Measurements from ENCODE around the gene HEY2. TPM values are rescaled to one million over a fixed set of nuclear protein-coding genes. Genes with fewer than 3 reads are reported as not detected.

The HEY2 gene
- total RNA-seq, 1 donor from 2014 or later = not detected

DNA sequence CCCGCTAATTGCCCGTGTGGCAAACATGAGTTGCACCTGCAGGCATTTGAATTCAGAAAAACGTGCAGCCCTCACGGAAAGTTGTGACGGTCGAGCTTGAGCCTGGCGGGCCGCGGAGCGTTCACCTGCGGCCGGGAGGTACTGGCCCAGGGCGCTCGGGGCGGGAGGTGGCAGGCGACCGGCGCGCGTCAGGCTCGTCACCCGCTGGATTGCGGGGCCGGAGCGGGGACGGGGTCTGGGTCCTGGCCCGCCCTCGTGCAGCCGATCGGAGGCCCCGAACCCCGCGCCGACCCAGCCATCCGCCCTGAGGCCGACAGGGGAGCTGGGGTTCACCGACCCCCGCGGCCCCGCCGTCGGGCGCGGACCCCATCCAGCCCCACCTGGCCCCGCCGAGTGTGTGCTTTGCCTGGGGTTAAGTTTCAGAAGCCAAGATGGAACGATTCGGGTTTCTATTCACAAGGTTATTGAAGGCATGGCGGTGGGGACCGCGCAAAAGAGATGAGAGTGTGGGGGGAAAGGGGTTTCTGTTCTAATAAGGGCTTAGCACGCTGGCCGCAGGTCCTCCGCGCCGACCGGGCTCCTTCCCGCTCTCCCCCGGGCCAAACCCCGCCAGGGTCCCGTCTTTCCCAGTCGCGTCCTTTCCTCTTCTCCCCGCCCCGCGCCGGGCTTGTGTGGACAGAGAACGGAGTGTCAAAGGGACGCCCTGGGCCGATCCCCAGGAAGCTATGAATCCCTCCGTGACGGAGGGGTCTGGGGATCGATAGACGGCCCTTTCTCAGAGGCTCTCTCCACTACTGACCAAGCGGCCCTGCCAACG, 1.6 kb upstream of the HEY2 start:
- Mint-ChIP-seq H3K9me3 (no peaks in the 10 kb centered on the region), H3K36me3 (ENCODE audit: low read depth) (no peaks in the 10 kb centered on the region), H3K4me1 (ENCODE audit: low read depth) (peaks cover 45% of the 10 kb centered on the region), H3K27me3 (ENCODE audit: insufficient read depth) (peaks cover 71% of the 10 kb centered on the region), H3K27ac (no peak overlapping the region), H3K4me3 (peak overlapping the region; percentile 83)
- intact Hi-C loops (cut with micrococcal nuclease) = loop anchor here (2.0 to 5.0 kb wide), 5 partner anchors 21 to 1370 kb away; partner anchors contain the start of genes CENPW, RSPO3 and TPD52L1
- peak; percentile 5 for DNase-seq (ENCODE audit: low spot score)

DNA sequence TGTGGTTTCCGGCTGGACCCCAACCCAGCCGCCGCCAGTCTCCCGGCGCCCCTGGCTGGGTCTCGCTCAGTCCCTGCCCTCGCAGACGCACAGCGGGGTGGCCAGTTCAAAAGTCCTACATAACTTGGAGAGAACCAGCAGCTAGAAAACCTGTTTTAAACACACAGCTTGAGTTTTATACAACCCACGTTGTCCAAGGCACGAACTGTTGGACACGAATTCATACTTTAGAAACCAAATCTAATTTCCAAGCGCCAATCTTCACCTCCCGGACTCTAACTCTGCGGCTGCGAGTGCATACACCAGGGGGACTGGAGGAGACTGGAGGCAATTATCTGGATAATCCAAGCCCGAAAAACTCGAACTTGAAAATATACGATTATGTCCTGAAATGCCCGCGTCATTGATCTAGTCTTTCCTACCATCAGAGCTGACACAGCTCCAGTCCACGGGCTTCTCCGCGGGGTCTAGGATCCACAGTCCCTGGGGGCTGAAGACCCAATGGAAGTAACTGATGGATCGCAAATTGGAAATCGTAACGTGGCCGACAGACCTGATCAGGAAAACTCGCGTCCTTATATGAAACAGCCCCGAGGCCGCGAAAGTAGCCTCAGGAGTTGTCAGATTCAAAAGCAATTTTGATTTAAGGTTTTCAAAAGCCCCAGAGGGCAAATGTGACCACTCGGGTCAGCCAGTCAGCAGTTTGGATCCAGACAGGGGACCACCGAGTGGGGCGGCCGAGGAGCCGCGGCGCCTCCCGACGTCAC, 843 bp upstream of the HEY2 start:
- Mint-ChIP-seq H3K4me3 (peak overlapping the region; percentile 83), H3K9me3 (no peaks in the 10 kb centered on the region), H3K36me3 (ENCODE audit: low read depth) (no peaks in the 10 kb centered on the region), H3K27me3 (ENCODE audit: insufficient read depth) (peaks cover 68% of the 10 kb centered on the region), H3K27ac (no peak overlapping the region), H3K4me1 (ENCODE audit: low read depth) (peaks cover 45% of the 10 kb centered on the region)
- intact Hi-C loops (cut with micrococcal nuclease) = loop anchor here (1.0 to 5.0 kb wide), 6 partner anchors 32 to 1369 kb away; partner anchors contain the start of genes CENPW, HINT3, RSPO3 and TPD52L1
- DNase-seq (ENCODE audit: low spot score) = no peak

DNA sequence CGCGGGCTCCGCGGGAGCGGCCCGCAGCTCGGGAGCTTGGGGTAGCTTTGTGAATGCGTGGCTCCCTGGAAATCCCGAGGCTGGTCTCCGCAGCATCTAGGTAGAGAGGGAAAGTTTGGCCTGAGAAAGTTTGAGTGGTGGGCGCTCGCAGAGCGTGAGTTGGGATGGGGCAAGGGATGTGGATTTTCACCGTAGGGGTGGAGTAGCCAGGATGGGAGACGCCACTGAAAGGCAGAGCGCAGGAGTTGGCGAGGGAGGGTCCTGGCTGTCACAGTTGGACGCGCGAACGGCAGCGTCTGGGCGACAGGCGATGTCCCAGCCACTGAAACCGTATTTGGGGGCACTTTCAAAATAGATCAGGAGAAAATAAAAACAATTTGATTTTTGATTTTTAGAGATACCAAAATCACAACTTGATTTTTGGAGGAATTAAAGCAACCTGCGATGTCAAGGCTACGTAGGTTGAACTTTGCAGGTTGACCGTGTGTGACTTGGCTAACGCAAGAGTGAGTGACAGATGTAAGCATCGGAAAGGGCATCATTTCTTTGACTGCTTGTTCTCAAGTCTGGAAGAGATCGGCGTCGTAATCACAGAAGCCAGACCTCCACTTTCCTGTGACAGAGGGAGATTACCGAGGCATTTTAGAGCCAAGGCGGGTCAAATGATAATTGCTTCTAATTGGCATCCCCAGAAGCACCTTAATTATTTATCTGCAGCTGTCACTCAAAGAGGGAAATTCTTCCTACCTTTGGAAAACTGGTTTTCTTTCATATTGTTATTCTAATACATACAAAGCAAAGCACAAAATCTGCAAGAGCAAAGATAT, 646 bp downstream of the HEY2 start:
- intact Hi-C loops (cut with micrococcal nuclease) = loop anchor here (1.0 to 5.0 kb wide), 6 partner anchors 30 to 1367 kb away; partner anchors contain the start of genes CENPW, HINT3, RSPO3 and TPD52L1
- Mint-ChIP-seq H3K27ac (peak overlapping the region; percentile 49), H3K4me3 (peak overlapping the region; percentile 82), H3K27me3 (ENCODE audit: insufficient read depth) (peaks cover 69% of the 10 kb centered on the region), H3K36me3 (ENCODE audit: low read depth) (no peaks in the 10 kb centered on the region), H3K9me3 (no peaks in the 10 kb centered on the region), H3K4me1 (ENCODE audit: low read depth) (peaks cover 40% of the 10 kb centered on the region)
- DNase-seq (ENCODE audit: low spot score) = no peak

DNA sequence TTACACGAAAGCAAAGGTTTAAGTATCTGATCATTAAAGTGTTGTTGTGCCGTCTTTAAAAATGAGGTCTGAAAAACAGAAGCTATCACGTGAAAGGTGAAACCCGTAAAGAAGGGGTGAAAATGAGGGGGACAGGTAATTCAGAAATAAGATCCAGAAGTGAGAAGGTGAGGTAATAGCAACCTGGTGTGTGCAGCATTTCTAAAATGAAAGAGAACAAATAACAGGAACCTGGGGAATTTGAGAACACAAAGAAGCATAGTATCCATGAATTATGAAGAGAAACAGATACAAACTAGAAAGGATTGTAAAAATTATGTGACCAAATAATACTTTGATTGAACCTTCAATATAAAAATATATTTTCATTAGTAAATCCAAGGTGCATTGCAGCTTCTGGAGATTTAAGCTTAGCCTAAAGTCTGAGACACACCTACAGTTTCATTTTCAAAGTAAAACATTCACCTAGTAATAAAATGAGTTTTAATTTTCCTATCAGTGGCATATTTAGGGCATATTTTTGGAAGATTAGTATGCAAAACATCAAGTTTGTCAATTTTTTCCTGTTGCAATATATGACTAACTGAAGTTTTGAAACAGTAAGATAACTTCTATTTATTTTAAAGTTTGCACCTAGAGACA, 1.4 kb downstream of the HEY2 start:
- no peaks in the 10 kb centered on the region for H3K36me3 Mint-ChIP-seq (ENCODE audit: low read depth)
- intact Hi-C loops (cut with micrococcal nuclease) = no loop called here
- no peaks in the 10 kb centered on the region for H3K9me3 Mint-ChIP-seq
- H3K27me3 Mint-ChIP-seq (ENCODE audit: insufficient read depth) = peaks cover 66% of the 10 kb centered on the region
- H3K4me1 Mint-ChIP-seq (ENCODE audit: low read depth) = peaks cover 40% of the 10 kb centered on the region
- peak overlapping the region; percentile 82 for H3K4me3 Mint-ChIP-seq
- H3K27ac Mint-ChIP-seq = no peak overlapping the region
- DNase-seq (ENCODE audit: low spot score) = no peak

DNA sequence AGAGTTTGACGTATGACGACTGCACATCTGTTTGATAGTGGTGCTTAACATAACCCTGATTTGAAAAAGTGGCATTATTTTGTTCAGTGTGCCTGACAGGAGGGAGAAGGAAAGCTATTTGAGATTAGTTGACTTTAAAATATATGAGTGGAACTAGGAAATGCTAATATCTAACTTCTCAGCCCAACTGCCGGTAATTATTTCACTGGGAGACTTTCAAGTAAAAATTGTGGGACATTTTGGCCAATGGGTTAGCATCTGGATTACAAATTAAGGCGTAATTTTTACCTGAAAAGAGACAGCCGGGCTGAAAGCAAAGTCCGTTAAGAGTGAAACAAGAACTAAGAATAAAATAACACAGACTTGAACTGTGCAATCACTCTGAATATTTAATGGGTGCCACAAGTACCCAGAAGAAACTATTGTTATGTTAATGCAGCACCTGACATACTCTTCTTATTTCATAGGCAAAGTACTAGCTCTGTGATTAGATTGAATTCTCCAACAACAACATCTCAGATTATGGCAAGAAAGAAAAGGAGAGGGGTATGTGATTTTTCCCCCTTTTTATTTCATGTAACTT, 2.0 kb downstream of the HEY2 start:
- Mint-ChIP-seq H3K27ac (no peak overlapping the region), H3K27me3 (ENCODE audit: insufficient read depth) (peaks cover 61% of the 10 kb centered on the region), H3K9me3 (no peaks in the 10 kb centered on the region), H3K4me1 (ENCODE audit: low read depth) (peaks cover 34% of the 10 kb centered on the region), H3K36me3 (ENCODE audit: low read depth) (no peaks in the 10 kb centered on the region), H3K4me3 (no peak overlapping the region)
- intact Hi-C loops (cut with micrococcal nuclease) = no loop called here
- no peak for DNase-seq (ENCODE audit: low spot score)

DNA sequence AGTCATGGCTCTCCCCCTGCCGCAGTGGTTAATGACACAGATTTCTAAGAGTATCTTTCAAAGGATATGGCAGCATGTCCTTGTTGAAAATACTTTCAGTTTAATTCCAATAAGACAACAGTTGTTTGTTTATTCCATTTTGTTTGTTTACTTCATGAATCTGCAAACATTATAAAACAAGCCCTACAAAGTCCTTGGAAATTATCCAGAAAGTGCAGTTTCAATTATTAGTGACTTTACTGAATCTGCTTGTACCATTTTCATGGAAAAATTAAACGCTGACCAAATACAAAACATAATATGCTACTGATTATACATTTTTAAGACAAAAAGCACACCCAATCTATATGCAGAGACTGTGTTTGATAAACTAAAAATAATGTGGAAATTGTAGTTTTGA, 3.3 kb downstream of the HEY2 start:
- H3K4me3 Mint-ChIP-seq = no peak overlapping the region
- peaks cover 60% of the 10 kb centered on the region for H3K27me3 Mint-ChIP-seq (ENCODE audit: insufficient read depth)
- no peak overlapping the region for H3K27ac Mint-ChIP-seq
- no peak for DNase-seq (ENCODE audit: low spot score)
- H3K4me1 Mint-ChIP-seq (ENCODE audit: low read depth) = peaks cover 28% of the 10 kb centered on the region
- H3K9me3 Mint-ChIP-seq = no peaks in the 10 kb centered on the region
- H3K36me3 Mint-ChIP-seq (ENCODE audit: low read depth) = no peaks in the 10 kb centered on the region
- intact Hi-C loops (cut with micrococcal nuclease) = loop anchor here (1.0 kb wide), 1 partner anchor 441 kb away; no protein-coding TSS in a partner anchor

DNA sequence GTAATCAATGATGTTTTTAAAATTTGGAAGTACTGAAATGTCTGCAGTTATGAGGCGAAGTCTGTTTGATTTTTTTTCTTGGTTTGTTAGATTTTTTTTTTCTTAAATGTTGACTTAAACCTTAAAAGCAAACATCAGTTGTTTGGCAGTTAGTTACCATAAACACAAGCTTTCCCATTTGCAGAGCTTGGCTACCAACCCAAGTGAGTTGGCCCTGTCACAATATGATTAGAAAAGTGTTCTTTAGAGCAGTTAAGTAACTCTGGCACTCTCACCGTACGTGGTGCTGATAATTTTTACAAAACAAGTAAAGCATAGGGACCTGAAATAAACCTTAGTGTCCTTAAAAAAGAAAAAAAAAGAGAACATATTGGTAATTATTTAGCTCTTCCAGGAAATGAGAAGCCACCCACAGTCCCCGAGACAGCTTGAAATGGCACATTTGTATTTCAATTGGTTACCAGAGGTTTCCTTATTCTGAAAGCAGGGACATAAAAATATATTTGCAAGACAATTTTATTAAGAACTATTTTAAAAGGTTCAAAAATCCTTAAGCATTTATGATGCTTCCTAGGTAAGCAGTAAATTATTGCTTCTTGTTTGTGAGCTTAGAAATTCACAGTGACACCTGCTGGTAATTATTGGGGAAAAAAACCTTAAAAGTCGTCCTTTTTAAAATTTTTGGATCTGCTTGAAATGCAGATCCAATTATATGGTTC, 3.9 kb downstream of the HEY2 start:
- H3K27me3 Mint-ChIP-seq (ENCODE audit: insufficient read depth) = peaks cover 54% of the 10 kb centered on the region
- no peak for DNase-seq (ENCODE audit: low spot score)
- H3K27ac Mint-ChIP-seq = no peak overlapping the region
- no peak overlapping the region for H3K4me3 Mint-ChIP-seq
- H3K36me3 Mint-ChIP-seq (ENCODE audit: low read depth) = no peaks in the 10 kb centered on the region
- H3K9me3 Mint-ChIP-seq = no peaks in the 10 kb centered on the region
- peaks cover 24% of the 10 kb centered on the region for H3K4me1 Mint-ChIP-seq (ENCODE audit: low read depth)
- intact Hi-C loops (cut with micrococcal nuclease) = loop anchor here (1.0 kb wide), 1 partner anchor 442 kb away; no protein-coding TSS in a partner anchor

DNA sequence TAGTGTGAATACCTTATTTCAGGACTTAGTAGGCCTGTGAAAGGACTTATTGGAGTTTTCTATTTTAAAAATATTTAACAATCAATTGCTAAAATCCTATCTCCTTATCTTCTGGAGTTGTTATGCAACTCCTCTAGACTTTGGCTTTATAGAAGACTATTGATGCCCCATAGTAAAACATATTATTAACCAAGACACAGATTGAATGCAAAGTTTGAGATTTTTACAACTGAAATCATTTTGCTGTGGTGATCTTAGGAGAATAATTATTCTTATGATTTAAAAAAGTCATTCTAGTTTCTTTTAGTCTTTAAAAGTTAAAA, 4.5 kb downstream of the HEY2 start:
- Mint-ChIP-seq H3K4me1 (ENCODE audit: low read depth) (peaks cover 19% of the 10 kb centered on the region), H3K4me3 (no peak overlapping the region), H3K27me3 (ENCODE audit: insufficient read depth) (peaks cover 49% of the 10 kb centered on the region), H3K36me3 (ENCODE audit: low read depth) (no peaks in the 10 kb centered on the region), H3K9me3 (no peaks in the 10 kb centered on the region), H3K27ac (no peak overlapping the region)
- intact Hi-C loops (cut with micrococcal nuclease) = loop anchor here (1.0 kb wide), 1 partner anchor 443 kb away; no protein-coding TSS in a partner anchor
- no peak for DNase-seq (ENCODE audit: low spot score)

DNA sequence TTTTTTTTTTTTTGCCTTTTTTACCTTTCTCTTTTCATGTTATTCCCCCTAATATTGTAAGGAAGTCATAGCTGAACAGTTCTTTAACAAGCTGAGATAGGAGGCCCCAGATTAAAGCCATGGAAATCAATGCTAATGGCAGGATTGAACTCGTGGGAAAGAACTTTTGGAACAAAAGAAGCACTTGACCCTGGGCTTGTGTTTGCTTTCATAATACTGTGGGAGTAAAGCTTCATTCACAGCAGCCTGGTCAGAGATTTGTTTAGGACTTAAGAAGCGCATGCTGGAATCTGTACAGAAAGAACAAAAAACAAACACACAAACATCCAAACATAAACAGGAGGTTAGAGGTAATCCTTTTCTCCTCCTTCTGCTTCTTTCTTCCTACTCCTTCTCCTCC, 5.1 kb downstream of the HEY2 start:
- peaks cover 18% of the 10 kb centered on the region for H3K4me1 Mint-ChIP-seq (ENCODE audit: low read depth)
- no peaks in the 10 kb centered on the region for H3K36me3 Mint-ChIP-seq (ENCODE audit: low read depth)
- DNase-seq (ENCODE audit: low spot score) = no peak
- H3K4me3 Mint-ChIP-seq = no peak overlapping the region
- H3K27me3 Mint-ChIP-seq (ENCODE audit: insufficient read depth) = peaks cover 49% of the 10 kb centered on the region
- intact Hi-C loops (cut with micrococcal nuclease) = no loop called here
- no peaks in the 10 kb centered on the region for H3K9me3 Mint-ChIP-seq
- no peak overlapping the region for H3K27ac Mint-ChIP-seq

DNA sequence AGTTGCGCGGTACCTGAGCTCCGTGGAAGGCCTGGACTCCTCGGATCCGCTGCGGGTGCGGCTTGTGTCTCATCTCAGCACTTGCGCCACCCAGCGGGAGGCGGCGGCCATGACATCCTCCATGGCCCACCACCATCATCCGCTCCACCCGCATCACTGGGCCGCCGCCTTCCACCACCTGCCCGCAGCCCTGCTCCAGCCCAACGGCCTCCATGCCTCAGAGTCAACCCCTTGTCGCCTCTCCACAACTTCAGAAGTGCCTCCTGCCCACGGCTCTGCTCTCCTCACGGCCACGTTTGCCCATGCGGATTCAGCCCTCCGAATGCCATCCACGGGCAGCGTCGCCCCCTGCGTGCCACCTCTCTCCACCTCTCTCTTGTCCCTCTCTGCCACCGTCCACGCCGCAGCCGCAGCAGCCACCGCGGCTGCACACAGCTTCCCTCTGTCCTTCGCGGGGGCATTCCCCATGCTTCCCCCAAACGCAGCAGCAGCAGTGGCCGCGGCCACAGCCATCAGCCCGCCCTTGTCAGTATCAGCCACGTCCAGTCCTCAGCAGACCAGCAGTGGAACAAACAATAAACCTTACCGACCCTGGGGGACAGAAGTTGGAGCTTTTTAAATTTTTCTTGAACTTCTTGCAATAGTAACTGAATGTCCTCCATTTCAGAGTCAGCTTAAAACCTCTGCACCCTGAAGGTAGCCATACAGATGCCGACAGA, 9.9 kb downstream of the HEY2 start:
- H3K4me1 Mint-ChIP-seq (ENCODE audit: low read depth) = no peaks in the 10 kb centered on the region

DNA sequence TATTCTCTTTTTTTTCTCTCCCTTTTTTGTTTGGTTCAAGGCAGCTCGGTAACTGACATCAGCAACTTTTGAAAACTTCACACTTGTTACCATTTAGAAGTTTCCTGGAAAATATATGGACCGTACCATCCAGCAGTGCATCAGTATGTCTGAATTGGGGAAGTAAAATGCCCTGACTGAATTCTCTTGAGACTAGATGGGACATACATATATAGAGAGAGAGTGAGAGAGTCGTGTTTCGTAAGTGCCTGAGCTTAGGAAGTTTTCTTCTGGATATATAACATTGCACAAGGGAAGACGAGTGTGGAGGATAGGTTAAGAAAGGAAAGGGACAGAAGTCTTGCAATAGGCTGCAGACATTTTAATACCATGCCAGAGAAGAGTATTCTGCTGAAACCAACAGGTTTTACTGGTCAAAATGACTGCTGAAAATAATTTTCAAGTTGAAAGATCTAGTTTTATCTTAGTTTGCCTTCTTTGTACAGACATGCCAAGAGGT, 10.6 kb downstream of the HEY2 start:
- DNase-seq (ENCODE audit: low spot score) = no peak
- Mint-ChIP-seq H3K27me3 (ENCODE audit: insufficient read depth) (peaks cover 30% of the 10 kb centered on the region), H3K4me3 (no peak overlapping the region), H3K27ac (no peak overlapping the region), H3K9me3 (no peaks in the 10 kb centered on the region), H3K4me1 (ENCODE audit: low read depth) (no peaks in the 10 kb centered on the region), H3K36me3 (ENCODE audit: low read depth) (no peaks in the 10 kb centered on the region)
- intact Hi-C loops (cut with micrococcal nuclease) = no loop called here

More for the DNA sequence above, 9.9 kb downstream of the HEY2 start:
- no peaks in the 10 kb centered on the region for H3K36me3 Mint-ChIP-seq (ENCODE audit: low read depth)
- H3K27me3 Mint-ChIP-seq (ENCODE audit: insufficient read depth) = peaks cover 34% of the 10 kb centered on the region
- H3K27ac Mint-ChIP-seq = no peak overlapping the region
- no peaks in the 10 kb centered on the region for H3K9me3 Mint-ChIP-seq
- no peak overlapping the region for H3K4me3 Mint-ChIP-seq
- DNase-seq (ENCODE audit: low spot score) = no peak
- intact Hi-C loops (cut with micrococcal nuclease) = no loop called here

All from activated T-helper 1 cell treated with anti-CD3 and anti-CD28 coated beads, Interleukin-12 subunit alpha, Interleukin-12 subunit beta, Interleukin-2, Interleukin-4 antibody, amounts not matched to agents 30 ng/mL and 10 ng/mL and 1 ng/mL, durations not matched to agents 14 hours and 24 hours and 36 hours (primary cell).